ACC112 (cell line): ENCODE measurements around the gene PLCH2.

Experiments
- H2AFZ ChIP-seq: fragments of 200-600 bp; sonication (generic); one replicate; pipeline ENCODE4 v1.6.0; 2017; ENCODE audit warnings: antibody characterized with exemption, low read length; ENCODE audit not compliant: unreplicated experiment
- H3K27ac ChIP-seq: fragments of 200-600 bp; sonication (generic); 2 replicates; pipeline ENCODE4 v1.5.1; 2014; ENCODE audit warnings: low read depth, mild to moderate bottlenecking, antibody characterized with exemption, low read length, moderate library complexity
- H3K27me3 ChIP-seq: fragments of 200-600 bp; sonication (generic); 2 replicates; pipeline ENCODE4 v1.6.1; 2014; ENCODE audit warnings: mild to moderate bottlenecking, antibody characterized with exemption, low read length, moderate library complexity, mixed read lengths; ENCODE audit not compliant: insufficient read depth
- H3K36me3 ChIP-seq: fragments of 200-600 bp; sonication (generic); 2 replicates; pipeline ENCODE4 v1.6.1; 2016; ENCODE audit warnings: mild to moderate bottlenecking, antibody characterized with exemption, low read length, moderate library complexity, mixed read lengths; ENCODE audit not compliant: insufficient read depth
- H3K4me1 ChIP-seq: fragments of 200-600 bp; sonication (generic); one replicate; pipeline ENCODE4 v1.6.1; 2016; ENCODE audit warnings: low read length, mixed read lengths; ENCODE audit not compliant: insufficient read depth, unreplicated experiment, control insufficient read depth
- H3K4me3 ChIP-seq: fragments of 200-600 bp; sonication (generic); 2 replicates; pipeline ENCODE4 v1.5.1; 2014; ENCODE audit warnings: mild to moderate bottlenecking, low read depth, low read length
- H3K79me2 ChIP-seq: fragments of 200-600 bp; sonication (generic); one replicate; pipeline ENCODE4 v1.6.0; 2016; ENCODE audit warnings: low read length; ENCODE audit not compliant: control insufficient read depth, unreplicated experiment, insufficient read depth

The PLCH2 gene

GRCh38 chr1:2513939-2514652 lies 38.0 kb downstream of the PLCH2 start:
- Histone ChIP-seq H3K36me3 (peaks cover 5% of the 10 kb centered on the region; the same call in 1 of the 2 replicates), H3K79me2 (no peaks in the 10 kb centered on the region), H3K27ac (no peak overlapping the region), H3K4me1 (no peaks in the 10 kb centered on the region), H2AFZ (no peak overlapping the region), H3K27me3 (no peaks in the 10 kb centered on the region), H3K4me3 (no peak overlapping the region)

- H3K27ac ChIP-seq, result no peak overlapping the region
- H2AFZ ChIP-seq, result no peak overlapping the region
- H3K27me3 ChIP-seq, result no peaks in the 10 kb centered on the region
- no peak overlapping the region for H3K4me3 ChIP-seq
- peaks cover 5% of the 10 kb centered on the region; the same call in 1 of the 2 replicates for H3K36me3 ChIP-seq
- no peaks in the 10 kb centered on the region for H3K4me1 ChIP-seq
- H3K79me2 ChIP-seq, result no peaks in the 10 kb centered on the region
Measured at GRCh38 chr1:2514863-2515762, 39.0 kb downstream of the PLCH2 start.

- H3K27me3 ChIP-seq, result no peaks in the 10 kb centered on the region
- no peaks in the 10 kb centered on the region for H3K4me1 ChIP-seq
- no peaks in the 10 kb centered on the region for H3K79me2 ChIP-seq
Measured at GRCh38 chr1:2515763-2516080, 39.6 kb downstream of the PLCH2 start.

DNA sequence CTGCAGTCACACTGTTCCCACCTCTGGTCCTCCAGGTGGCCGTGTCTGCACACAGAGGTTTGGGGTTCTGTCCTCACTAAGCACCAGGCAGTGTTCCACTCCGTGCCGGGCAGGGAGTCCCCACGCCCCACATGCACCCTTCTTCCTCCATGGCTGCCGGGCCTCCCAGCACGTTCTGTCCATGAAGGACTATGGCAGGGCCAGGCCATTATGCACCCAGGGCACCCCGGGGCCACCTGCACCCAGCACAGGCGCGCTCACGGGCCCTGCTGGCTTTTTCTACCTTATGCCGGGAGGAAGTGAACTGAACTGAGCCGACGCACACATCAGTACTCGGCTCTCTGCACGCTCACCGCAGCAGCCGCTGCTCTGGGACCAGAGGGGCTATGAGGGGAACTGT lies 40.0 kb downstream of the PLCH2 start:
- no peaks in the 10 kb centered on the region for H3K27me3 ChIP-seq
- no peak overlapping the region for H3K4me3 ChIP-seq
- no peak overlapping the region for H2AFZ ChIP-seq
- no peaks in the 10 kb centered on the region for H3K79me2 ChIP-seq
- peaks cover 5% of the 10 kb centered on the region; the same call in 1 of the 2 replicates for H3K36me3 ChIP-seq
- no peaks in the 10 kb centered on the region for H3K4me1 ChIP-seq
- no peak overlapping the region for H3K27ac ChIP-seq

More at GRCh38 chr1:2515763-2516080, 39.6 kb downstream of the PLCH2 start:
- Histone ChIP-seq H3K36me3 (peaks cover 5% of the 10 kb centered on the region; the same call in 1 of the 2 replicates), H3K27ac (no peak overlapping the region), H2AFZ (no peak overlapping the region), H3K4me3 (no peak overlapping the region)

DNA sequence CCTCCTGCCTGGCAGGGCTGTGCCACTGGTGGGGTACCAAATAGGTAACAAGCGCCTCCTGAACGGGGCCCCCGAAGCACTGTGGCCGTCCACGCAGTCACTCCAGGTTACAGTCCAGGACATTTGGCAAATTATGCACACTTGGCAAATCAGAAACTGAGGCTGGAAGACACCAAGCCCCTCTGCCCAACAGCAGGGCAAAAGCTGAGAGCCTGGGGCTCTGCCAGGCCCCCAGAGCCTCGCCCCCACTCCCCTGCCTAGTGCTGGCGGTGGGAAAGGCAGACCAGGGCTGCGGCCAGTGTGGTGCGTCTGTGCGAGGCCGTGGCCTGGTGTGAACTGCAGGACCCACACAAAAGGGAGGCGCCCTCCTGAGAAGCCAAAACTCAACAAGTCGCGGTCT lies 40.9 kb downstream of the PLCH2 start:
- H3K79me2 ChIP-seq, result peaks cover 7% of the 10 kb centered on the region
- H3K4me1 ChIP-seq, result no peaks in the 10 kb centered on the region
- peaks cover 5% of the 10 kb centered on the region; the same call in 1 of the 2 replicates for H3K36me3 ChIP-seq
- no peak overlapping the region for H3K4me3 ChIP-seq
- no peak overlapping the region for H2AFZ ChIP-seq
- no peak overlapping the region for H3K27ac ChIP-seq
- H3K27me3 ChIP-seq, result no peaks in the 10 kb centered on the region

DNA sequence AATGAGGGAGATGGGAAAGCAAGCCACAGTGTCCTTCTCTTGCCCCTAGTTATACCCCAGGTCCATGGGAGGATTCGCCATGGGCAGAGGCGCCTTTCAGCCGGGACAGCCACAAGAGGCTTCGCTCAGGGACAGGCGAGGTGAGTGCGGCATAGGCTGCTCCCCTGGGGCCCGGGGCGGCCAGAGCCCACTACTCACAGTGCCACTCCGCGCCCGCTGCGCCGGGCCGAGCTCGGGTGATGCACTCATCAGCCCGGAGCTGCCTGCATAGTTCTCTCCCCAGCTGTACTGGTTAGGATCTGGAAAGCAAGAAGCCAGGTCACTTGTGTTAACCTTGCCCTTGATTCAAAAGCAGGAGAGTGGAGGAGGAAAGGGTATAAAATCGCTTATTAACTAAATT lies 41.9 kb downstream of the PLCH2 start:
- peaks cover 5% of the 10 kb centered on the region; the same call in 1 of the 2 replicates for H3K36me3 ChIP-seq
- H3K4me3 ChIP-seq, result no peak overlapping the region
- H3K79me2 ChIP-seq, result peaks cover 15% of the 10 kb centered on the region
- H3K27me3 ChIP-seq, result no peaks in the 10 kb centered on the region
- H2AFZ ChIP-seq, result no peak overlapping the region
- H3K4me1 ChIP-seq, result no peaks in the 10 kb centered on the region
- no peak overlapping the region for H3K27ac ChIP-seq

DNA sequence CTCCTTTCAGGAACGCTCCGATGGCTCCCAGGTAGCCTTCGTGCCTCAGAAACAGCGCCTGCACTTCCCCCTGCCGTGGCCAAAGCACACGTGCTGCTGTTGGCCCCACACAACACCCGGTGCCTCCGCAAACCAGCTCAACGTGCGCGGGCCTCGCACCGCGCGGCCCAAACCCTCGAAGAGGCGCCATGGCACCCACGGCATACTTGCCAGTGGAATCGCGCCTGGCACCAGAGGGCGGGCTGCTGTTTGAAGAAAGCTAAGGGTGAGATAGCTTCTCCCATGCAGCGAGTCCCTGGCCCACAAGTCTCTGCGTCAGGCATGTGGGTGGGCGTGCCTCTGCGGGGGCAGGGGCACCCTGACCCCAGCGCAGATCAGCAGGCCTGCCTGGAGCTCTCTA lies 42.4 kb downstream of the PLCH2 start:
- H3K36me3 ChIP-seq, result peaks cover 5% of the 10 kb centered on the region; the same call in 1 of the 2 replicates
- H3K27me3 ChIP-seq, result no peaks in the 10 kb centered on the region

GRCh38 chr1:2519029-2519685 lies 43.1 kb downstream of the PLCH2 start:
- Histone ChIP-seq H3K4me1 (no peaks in the 10 kb centered on the region), H3K36me3 (peaks cover 3% of the 10 kb centered on the region; the same call in 1 of the 2 replicates), H3K27ac (no peak overlapping the region), H3K4me3 (no peak overlapping the region), H2AFZ (no peak overlapping the region), H3K79me2 (peaks cover 27% of the 10 kb centered on the region), H3K27me3 (no peaks in the 10 kb centered on the region)

More for the DNA sequence above, 42.4 kb downstream of the PLCH2 start:
- H3K79me2 ChIP-seq, result peaks cover 20% of the 10 kb centered on the region
- H2AFZ ChIP-seq, result no peak overlapping the region
- H3K4me1 ChIP-seq, result no peaks in the 10 kb centered on the region
- H3K27ac ChIP-seq, result no peak overlapping the region
- no peak overlapping the region for H3K4me3 ChIP-seq

- no peak overlapping the region for H3K27ac ChIP-seq
- no peak overlapping the region for H3K4me3 ChIP-seq
- H3K79me2 ChIP-seq, result peaks cover 32% of the 10 kb centered on the region
- no peak overlapping the region for H2AFZ ChIP-seq
- peaks cover 3% of the 10 kb centered on the region; the same call in 1 of the 2 replicates for H3K36me3 ChIP-seq
- peaks cover 2% of the 10 kb centered on the region for H3K4me1 ChIP-seq
- no peaks in the 10 kb centered on the region for H3K27me3 ChIP-seq
Measured at GRCh38 chr1:2519729-2520128, 43.6 kb downstream of the PLCH2 start.

DNA sequence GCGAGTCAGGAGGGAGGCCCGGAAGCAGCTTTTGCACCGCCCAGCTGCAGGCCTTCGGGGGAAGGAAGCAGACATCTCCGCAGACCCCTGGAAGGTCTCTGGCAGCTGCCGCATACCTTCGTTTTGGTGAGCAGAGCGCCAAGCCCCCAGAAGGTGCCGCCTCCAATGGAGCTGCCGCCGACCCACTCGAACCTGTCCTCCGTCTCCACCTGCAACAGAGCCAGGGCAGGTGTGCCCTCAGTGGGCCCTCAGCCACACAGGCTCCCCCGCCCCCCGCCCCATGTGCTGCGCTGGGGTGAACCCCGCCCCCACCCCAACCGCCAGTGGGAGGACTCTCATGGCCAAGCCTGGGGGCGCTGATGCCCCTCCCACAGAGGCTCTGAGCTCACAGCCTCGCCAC lies 44.1 kb downstream of the PLCH2 start:
- Histone ChIP-seq H3K79me2 (peaks cover 37% of the 10 kb centered on the region), H3K4me1 (peaks cover 7% of the 10 kb centered on the region), H3K27me3 (no peaks in the 10 kb centered on the region), H3K4me3 (no peak overlapping the region), H3K36me3 (peaks cover 3% of the 10 kb centered on the region; the same call in 1 of the 2 replicates), H3K27ac (no peak overlapping the region), H2AFZ (no peak overlapping the region)
